ENCODE data around the gene LTBP4. TPM values are rescaled to one million over a fixed set of nuclear protein-coding genes. Genes with fewer than 3 reads are reported as not detected.

Gene LTBP4
- total RNA-seq, 4 donors from 2014 or later, result 199 to 369 (median 320) TPM

DNA sequence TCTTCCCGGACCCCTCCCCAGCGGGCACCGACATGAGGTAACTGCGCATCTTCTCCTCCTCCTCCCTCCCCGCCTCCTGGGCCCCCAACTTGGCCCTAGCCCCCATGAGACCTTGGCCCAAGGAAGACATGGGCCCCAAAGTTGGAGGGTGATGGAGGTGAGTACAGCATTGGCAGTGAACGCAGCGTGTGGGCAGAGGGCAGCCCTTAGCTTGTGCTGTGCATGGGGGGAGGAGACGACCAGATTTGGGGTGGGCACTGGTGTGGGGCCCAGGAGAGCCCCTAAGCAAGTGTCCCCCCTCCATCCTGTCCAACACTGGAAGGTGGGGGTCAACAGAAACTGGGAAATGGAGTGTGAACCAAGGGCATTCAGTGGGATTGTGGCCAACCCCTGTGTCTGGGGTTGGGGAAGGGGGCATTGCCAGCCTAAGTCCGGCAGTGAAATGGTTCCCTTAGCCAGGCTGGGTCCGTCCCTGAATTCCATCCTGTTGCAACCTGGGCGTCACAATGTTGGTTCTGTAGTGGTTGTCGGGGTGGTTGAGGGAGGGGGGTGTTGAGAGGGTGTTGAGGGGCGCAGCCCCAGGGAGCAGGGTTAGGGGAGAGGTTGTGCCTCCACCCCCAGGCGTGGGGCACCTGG lies 65.8 kb downstream of the LTBP4 start:
- TF ChIP-seq EP300 (IDR thresholded peaks at IDR 0.05), result no peak
- TF ChIP-seq POLR2A (IDR thresholded peaks at IDR 0.05), result no peak
- TF ChIP-seq, protein P1, sequence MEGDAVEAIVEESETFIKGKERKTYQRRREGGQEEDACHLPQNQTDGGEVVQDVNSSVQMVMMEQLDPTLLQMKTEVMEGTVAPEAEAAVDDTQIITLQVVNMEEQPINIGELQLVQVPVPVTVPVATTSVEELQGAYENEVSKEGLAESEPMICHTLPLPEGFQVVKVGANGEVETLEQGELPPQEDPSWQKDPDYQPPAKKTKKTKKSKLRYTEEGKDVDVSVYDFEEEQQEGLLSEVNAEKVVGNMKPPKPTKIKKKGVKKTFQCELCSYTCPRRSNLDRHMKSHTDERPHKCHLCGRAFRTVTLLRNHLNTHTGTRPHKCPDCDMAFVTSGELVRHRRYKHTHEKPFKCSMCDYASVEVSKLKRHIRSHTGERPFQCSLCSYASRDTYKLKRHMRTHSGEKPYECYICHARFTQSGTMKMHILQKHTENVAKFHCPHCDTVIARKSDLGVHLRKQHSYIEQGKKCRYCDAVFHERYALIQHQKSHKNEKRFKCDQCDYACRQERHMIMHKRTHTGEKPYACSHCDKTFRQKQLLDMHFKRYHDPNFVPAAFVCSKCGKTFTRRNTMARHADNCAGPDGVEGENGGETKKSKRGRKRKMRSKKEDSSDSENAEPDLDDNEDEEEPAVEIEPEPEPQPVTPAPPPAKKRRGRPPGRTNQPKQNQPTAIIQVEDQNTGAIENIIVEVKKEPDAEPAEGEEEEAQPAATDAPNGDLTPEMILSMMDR (IDR thresholded peaks at IDR 0.05), result no peak
- TF ChIP-seq POLR2AphosphoS5 (IDR thresholded peaks at IDR 0.05), result no peak
- Histone ChIP-seq H3K4me3 (no peak overlapping the region), H3K9me3 (no peaks in the 10 kb centered on the region), H3K36me3 (peaks cover 0 to 54% of the 10 kb centered on the region in 2 donors), H3K27ac (peak overlapping the region in 2 of 4 donors; percentile 38 to 42), H3K4me1 (peaks cover 0 to 23% (median 13%) of the 10 kb centered on the region in 3 donors), H3K27me3 (no peaks in the 10 kb centered on the region)
- no peak for ATAC-seq
- 80% methylated on average over 1 of the region's 14 CpGs; no CpG with 5 or more reads in 1 of the 2 donors for WGBS, 2 donors (ENCODE audit: low coverage in 1 of 2)

DNA sequence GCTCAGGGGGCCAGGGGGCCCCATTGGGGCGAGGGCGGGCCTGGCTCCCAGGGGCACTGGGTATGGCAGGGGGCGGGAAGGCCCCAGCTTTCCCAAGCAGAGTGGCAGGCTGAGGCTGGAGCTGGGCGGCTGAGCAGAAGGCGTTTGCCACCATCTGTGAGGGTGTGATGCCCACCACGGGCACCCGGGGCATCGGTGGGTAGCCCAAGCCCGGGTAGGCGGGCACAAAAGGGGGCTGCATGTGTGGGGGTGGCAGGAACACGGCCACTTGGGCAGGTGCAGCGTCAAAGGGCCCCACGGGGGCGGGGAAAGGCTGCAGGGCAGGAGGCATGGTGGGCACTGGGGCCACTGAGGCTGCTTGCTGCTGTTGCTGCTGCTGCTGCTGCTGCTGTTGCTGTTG lies 66.4 kb downstream of the LTBP4 start:
- peaks cover 0 to 60% of the 10 kb centered on the region in 2 donors for H3K36me3 ChIP-seq
- H3K9me3 ChIP-seq, result no peaks in the 10 kb centered on the region
- no peak for ATAC-seq
- TF ChIP-seq, protein P1 (IDR thresholded peaks at IDR 0.05), result no peak
- TF ChIP-seq EP300 (IDR thresholded peaks at IDR 0.05) (no peak), POLR2AphosphoS5 (IDR thresholded peaks at IDR 0.05) (no peak), POLR2A (IDR thresholded peaks at IDR 0.05) (no peak)
- H3K4me3 ChIP-seq, result no peak overlapping the region
- H3K27ac ChIP-seq, result no peak overlapping the region
- peaks cover 0 to 17% (median 8%) of the 10 kb centered on the region in 3 donors for H3K4me1 ChIP-seq
- no CpG with 5 or more reads among the region's 14 CpGs for WGBS, 2 donors (ENCODE audit: low coverage in 1 of 2)
- no peaks in the 10 kb centered on the region for H3K27me3 ChIP-seq

DNA sequence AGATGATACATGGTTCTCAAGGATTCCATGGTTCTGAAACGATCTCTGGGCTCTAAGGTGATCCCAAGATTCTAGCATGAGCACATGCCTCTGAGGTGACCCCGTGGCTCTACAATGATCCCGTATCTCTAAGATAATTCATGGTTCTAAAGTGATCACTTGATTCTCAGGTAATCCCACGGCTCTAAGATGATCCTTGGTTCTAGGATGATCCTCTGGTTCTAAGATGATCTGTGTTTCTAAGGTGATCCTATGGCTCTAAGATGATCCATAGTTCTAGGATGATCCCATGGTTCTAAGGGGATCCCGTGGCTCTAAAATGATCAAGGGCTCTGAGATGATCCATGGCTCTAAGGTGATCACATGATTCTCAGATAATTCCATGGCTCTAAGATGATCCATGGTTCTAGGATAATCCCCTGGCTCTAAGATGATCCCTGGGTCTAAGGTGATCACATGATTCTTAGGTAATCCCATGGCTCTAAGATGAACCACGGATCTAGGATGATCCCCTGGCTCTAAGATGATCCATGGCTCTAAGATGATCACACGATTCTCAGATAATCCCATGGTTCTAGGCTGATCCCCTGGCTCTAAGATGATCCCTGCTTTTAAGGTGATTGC lies 67.9 kb downstream of the LTBP4 start:
- no peaks in the 10 kb centered on the region for H3K27me3 ChIP-seq
- no peak overlapping the region for H3K4me3 ChIP-seq
- TF ChIP-seq, protein P1 (IDR thresholded peaks at IDR 0.05), result no peak
- no peak for TF ChIP-seq EP300 (IDR thresholded peaks at IDR 0.05)
- H3K36me3 ChIP-seq, result peaks cover 0 to 75% of the 10 kb centered on the region in 2 donors
- no peak overlapping the region for H3K27ac ChIP-seq
- ATAC-seq, result no peak
- no peaks in the 10 kb centered on the region for H3K9me3 ChIP-seq
- H3K4me1 ChIP-seq, result peaks cover 0 to 3% (median 0%) of the 10 kb centered on the region in 3 donors
- WGBS, 2 donors (ENCODE audit: low coverage in 1 of 2), result 88 to 96% methylated on average over 4 to 7 of the region's 7 CpGs

GRCh38 chr19:40671404-40671803 lies 70.2 kb downstream of the LTBP4 start:
- Histone ChIP-seq H3K36me3 (peaks cover 0 to 98% of the 10 kb centered on the region in 2 donors), H3K4me1 (no peaks in the 10 kb centered on the region), H3K27ac (no peak overlapping the region), H3K27me3 (no peaks in the 10 kb centered on the region), H3K9me3 (no peaks in the 10 kb centered on the region), H3K4me3 (no peak overlapping the region)
- TF ChIP-seq EP300 (IDR thresholded peaks at IDR 0.05), result no peak
- no peak for TF ChIP-seq POLR2A (IDR thresholded peaks at IDR 0.05)
- TF ChIP-seq, protein P1 (IDR thresholded peaks at IDR 0.05), result no peak
- no peak for TF ChIP-seq POLR2AphosphoS5 (IDR thresholded peaks at IDR 0.05)
- WGBS, 2 donors (ENCODE audit: low coverage in 1 of 2), result 50% methylated on average over 1 of the region's 9 CpGs; no CpG with 5 or more reads in 1 of the 2 donors
- ATAC-seq, result no peak

- WGBS, 2 donors (ENCODE audit: low coverage in 1 of 2), result 68% methylated on average over 2 of the region's 2 CpGs; no CpG with 5 or more reads in 1 of the 2 donors
- no peak for ATAC-seq
- no peak for TF ChIP-seq POLR2A (IDR thresholded peaks at IDR 0.05)
- TF ChIP-seq, protein P1 (IDR thresholded peaks at IDR 0.05), result no peak
- no peak for TF ChIP-seq POLR2AphosphoS5 (IDR thresholded peaks at IDR 0.05)
- TF ChIP-seq EP300 (IDR thresholded peaks at IDR 0.05), result no peak
- H3K27ac ChIP-seq, result no peak overlapping the region
- H3K27me3 ChIP-seq, result no peaks in the 10 kb centered on the region
- peaks cover 0 to 99% of the 10 kb centered on the region in 2 donors for H3K36me3 ChIP-seq
- H3K4me3 ChIP-seq, result no peak overlapping the region
- H3K4me1 ChIP-seq, result no peaks in the 10 kb centered on the region
- no peaks in the 10 kb centered on the region for H3K9me3 ChIP-seq
Observed at GRCh38 chr19:40672038-40672437, 70.9 kb downstream of the LTBP4 start.

Measured in gastroesophageal sphincter (tissue), 4 donors.